Cardiac ventricle fibroblast (primary cell): ENCODE measurements around the gene TRIL. TPM values are rescaled to one million over a fixed set of nuclear protein-coding genes. Genes with fewer than 3 reads are reported as not detected.

ENCODE experiments used
- total RNA-seq: library from RNA; depleted of rRNA; stranded (reverse); fragments of >200 nt; gene quantifications from 2 replicates; pipeline ENCODE4 v1.2.3, GENCODE V29; 2015

Gene TRIL, protein sequence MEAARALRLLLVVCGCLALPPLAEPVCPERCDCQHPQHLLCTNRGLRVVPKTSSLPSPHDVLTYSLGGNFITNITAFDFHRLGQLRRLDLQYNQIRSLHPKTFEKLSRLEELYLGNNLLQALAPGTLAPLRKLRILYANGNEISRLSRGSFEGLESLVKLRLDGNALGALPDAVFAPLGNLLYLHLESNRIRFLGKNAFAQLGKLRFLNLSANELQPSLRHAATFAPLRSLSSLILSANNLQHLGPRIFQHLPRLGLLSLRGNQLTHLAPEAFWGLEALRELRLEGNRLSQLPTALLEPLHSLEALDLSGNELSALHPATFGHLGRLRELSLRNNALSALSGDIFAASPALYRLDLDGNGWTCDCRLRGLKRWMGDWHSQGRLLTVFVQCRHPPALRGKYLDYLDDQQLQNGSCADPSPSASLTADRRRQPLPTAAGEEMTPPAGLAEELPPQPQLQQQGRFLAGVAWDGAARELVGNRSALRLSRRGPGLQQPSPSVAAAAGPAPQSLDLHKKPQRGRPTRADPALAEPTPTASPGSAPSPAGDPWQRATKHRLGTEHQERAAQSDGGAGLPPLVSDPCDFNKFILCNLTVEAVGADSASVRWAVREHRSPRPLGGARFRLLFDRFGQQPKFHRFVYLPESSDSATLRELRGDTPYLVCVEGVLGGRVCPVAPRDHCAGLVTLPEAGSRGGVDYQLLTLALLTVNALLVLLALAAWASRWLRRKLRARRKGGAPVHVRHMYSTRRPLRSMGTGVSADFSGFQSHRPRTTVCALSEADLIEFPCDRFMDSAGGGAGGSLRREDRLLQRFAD
- 11.4 and 11.6 TPM in 2 replicates for total RNA-seq

DNA sequence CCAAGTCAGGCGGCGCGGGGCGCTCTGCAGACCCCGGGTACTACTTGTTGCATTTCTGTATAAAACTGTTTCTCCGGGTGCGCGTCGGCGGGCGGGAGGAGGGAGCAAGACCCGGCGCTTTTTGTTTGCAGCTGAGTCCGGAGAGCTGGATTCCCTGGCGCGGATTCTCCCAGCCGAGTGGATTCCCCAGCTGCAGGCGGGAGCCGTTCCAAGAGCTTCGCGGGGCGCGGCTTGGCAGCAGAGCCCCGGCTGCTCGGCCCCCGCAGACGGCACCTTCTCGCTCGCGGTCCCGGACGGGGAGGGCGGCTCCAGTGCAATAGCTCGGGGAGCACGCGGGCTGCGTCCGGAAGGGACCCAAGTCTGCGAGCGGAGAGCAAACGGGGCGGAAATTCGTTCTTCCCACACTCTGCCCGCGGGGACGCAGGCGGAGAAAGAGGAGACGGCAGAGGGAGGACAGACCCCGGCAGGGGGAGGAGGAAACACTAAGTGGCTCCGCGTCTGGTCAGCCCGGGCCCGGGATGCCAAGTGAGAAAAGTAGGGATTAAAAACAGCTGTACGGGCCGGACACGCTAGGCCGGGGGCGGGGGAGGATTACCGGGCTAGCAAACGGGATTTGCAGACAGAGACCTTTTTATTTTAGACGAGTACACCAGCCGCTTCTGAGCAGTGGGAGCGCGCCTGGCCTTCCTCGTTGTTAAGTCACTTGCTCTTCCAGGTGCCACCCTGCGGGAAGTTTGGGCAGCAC, at the start of gene TRIL:
Gene TRIL (minus strand): TSS at position 96 of the 745 bp plus-strand sequence. CDS start 284 bp downstream, outside the sequence.

Other genes starting within 250 kb of the TRIL start
- 6.1 and 6.7 TPM in 2 replicates for gene CPVL, start 188.2 kb upstream of the TRIL start, total RNA-seq
- 0.37 and 0.93 TPM in 2 replicates for gene CHN2, start 236.4 kb upstream of the TRIL start, total RNA-seq